HUES48 (cell line): ENCODE results near the gene MMP19.
"Not testable (repeated sequence)": the region's sequence is repeated elsewhere in the genome, so short reads cannot be mapped to it uniquely, and the experiment has no call there.

Experiments
- H3K27ac ChIP-seq: one replicate; pipeline ENCODE4 v1.7.0; 2013; ENCODE audit warnings: low read depth, low read length, inconsistent platforms
- H3K27me3 ChIP-seq: 2 replicates; pipeline ENCODE4 v1.6.1; 2013; ENCODE audit warnings: mild to moderate bottlenecking, low read length; ENCODE audit not compliant: control insufficient read depth, insufficient read depth
- H3K36me3 ChIP-seq: 2 replicates; pipeline ENCODE4 v1.6.1; 2013; ENCODE audit warnings: low read length; ENCODE audit not compliant: control insufficient read depth, insufficient read depth
- H3K4me1 ChIP-seq: 2 replicates; pipeline ENCODE4 v1.6.1; 2013; ENCODE audit warnings: mild to moderate bottlenecking, low read length; ENCODE audit not compliant: control insufficient read depth, insufficient read depth
- H3K4me3 ChIP-seq: 2 replicates; pipeline ENCODE4 v1.5.1; 2013; ENCODE audit warnings: mild to moderate bottlenecking, low read depth, low read length
- H3K9ac ChIP-seq: 2 replicates; pipeline ENCODE4 v1.6.1; 2013; ENCODE audit warnings: mild to moderate bottlenecking, low read depth, low read length, moderate library complexity
- H3K9me3 ChIP-seq: 2 replicates; pipeline ENCODE4 v1.6.1; 2013; ENCODE audit warnings: low read length; ENCODE audit not compliant: control insufficient read depth, insufficient read depth

The MMP19 gene

GRCh38 chr12:55840581-55841351 lies 2.0 kb downstream of the MMP19 start:
- H3K27me3 ChIP-seq = no peaks in the 10 kb centered on the region
- no peaks in the 10 kb centered on the region for H3K9me3 ChIP-seq
- H3K27ac ChIP-seq = no peak overlapping the region
- H3K4me1 ChIP-seq = peaks cover 9% of the 10 kb centered on the region
- no peak overlapping the region for H3K9ac ChIP-seq
- no peaks in the 10 kb centered on the region for H3K36me3 ChIP-seq
- no peak overlapping the region for H3K4me3 ChIP-seq

- H3K36me3 ChIP-seq = no peaks in the 10 kb centered on the region
Observed at GRCh38 chr12:55839345-55840140, 3.2 kb downstream of the MMP19 start.

GRCh38 chr12:55838361-55838760 lies 4.4 kb downstream of the MMP19 start:
- H3K27ac ChIP-seq = no peak overlapping the region
- H3K4me1 ChIP-seq = peaks cover 9% of the 10 kb centered on the region
- H3K4me3 ChIP-seq = no peak overlapping the region
- no peak overlapping the region for H3K9ac ChIP-seq
- H3K27me3 ChIP-seq = no peaks in the 10 kb centered on the region
- H3K36me3 ChIP-seq = no peaks in the 10 kb centered on the region
- H3K9me3 ChIP-seq = no peaks in the 10 kb centered on the region

More at GRCh38 chr12:55839345-55840140, 3.2 kb downstream of the MMP19 start:
- no peaks in the 10 kb centered on the region for H3K9me3 ChIP-seq
- peaks cover 9% of the 10 kb centered on the region for H3K4me1 ChIP-seq
- H3K27ac ChIP-seq = no peak overlapping the region
- no peaks in the 10 kb centered on the region for H3K27me3 ChIP-seq
- H3K4me3 ChIP-seq = no peak overlapping the region
- no peak overlapping the region for H3K9ac ChIP-seq

GRCh38 chr12:55834400-55834799 lies 8.3 kb downstream of the MMP19 start:
- not testable (repeated sequence) for H3K36me3 ChIP-seq, H3K4me3 ChIP-seq, H3K27me3 ChIP-seq, H3K9me3 ChIP-seq, H3K27ac ChIP-seq, H3K9ac ChIP-seq
- H3K4me1 ChIP-seq = peaks cover 11% of the 10 kb centered on the region; the same call in 1 of the 2 replicates

- H3K4me1 ChIP-seq = peaks cover 11% of the 10 kb centered on the region; the same call in 1 of the 2 replicates
- no peaks in the 10 kb centered on the region for H3K9me3 ChIP-seq
- H3K4me3 ChIP-seq = no peak overlapping the region
- no peaks in the 10 kb centered on the region; the same call in 1 of the 2 replicates for H3K36me3 ChIP-seq
- H3K9ac ChIP-seq = no peak overlapping the region
- no peaks in the 10 kb centered on the region for H3K27me3 ChIP-seq
- H3K27ac ChIP-seq = no peak overlapping the region
Observed at GRCh38 chr12:55833056-55833455, 9.7 kb downstream of the MMP19 start.

- Histone ChIP-seq H3K27me3 (no peaks in the 10 kb centered on the region), H3K27ac (peak overlapping the region; percentile 97), H3K9ac (peak overlapping the region; percentile 87; the same call in 1 of the 2 replicates), H3K4me3 (peak overlapping the region; percentile 83), H3K36me3 (no peaks in the 10 kb centered on the region; the same call in 1 of the 2 replicates), H3K4me1 (peaks cover 17% of the 10 kb centered on the region), H3K9me3 (no peaks in the 10 kb centered on the region)
Observed at GRCh38 chr12:55831447-55831815, 11.3 kb downstream of the MMP19 start.

GRCh38 chr12:55830601-55831446 lies 11.9 kb downstream of the MMP19 start:
- Histone ChIP-seq H3K9me3 (no peaks in the 10 kb centered on the region), H3K27me3 (no peaks in the 10 kb centered on the region), H3K4me3 (peak overlapping the region; percentile 83), H3K9ac (peak overlapping the region; percentile 87), H3K27ac (peak overlapping the region; percentile 97), H3K36me3 (no peaks in the 10 kb centered on the region; the same call in 1 of the 2 replicates), H3K4me1 (peaks cover 17% of the 10 kb centered on the region)

GRCh38 chr12:55829967-55830600 lies 12.7 kb downstream of the MMP19 start:
- Histone ChIP-seq H3K4me1 (peaks cover 17% of the 10 kb centered on the region), H3K9ac (peak overlapping the region; percentile 87), H3K9me3 (no peaks in the 10 kb centered on the region), H3K4me3 (peak overlapping the region; percentile 83), H3K27ac (peak overlapping the region; percentile 97), H3K27me3 (no peaks in the 10 kb centered on the region), H3K36me3 (no peaks in the 10 kb centered on the region; the same call in 1 of the 2 replicates)

- H3K9me3 ChIP-seq = no peaks in the 10 kb centered on the region
- H3K9ac ChIP-seq = no peak overlapping the region
- H3K27ac ChIP-seq = peak overlapping the region; percentile 97
- H3K27me3 ChIP-seq = no peaks in the 10 kb centered on the region
- peaks cover 17% of the 10 kb centered on the region for H3K4me1 ChIP-seq
- peaks cover 2% of the 10 kb centered on the region for H3K36me3 ChIP-seq
- peak overlapping the region; percentile 83 for H3K4me3 ChIP-seq
Observed at GRCh38 chr12:55828357-55828756, 14.4 kb downstream of the MMP19 start.

- H3K36me3 ChIP-seq = peaks cover 7% of the 10 kb centered on the region
- H3K27me3 ChIP-seq = no peaks in the 10 kb centered on the region
- H3K9me3 ChIP-seq = no peaks in the 10 kb centered on the region
- H3K4me3 ChIP-seq = no peak overlapping the region
- H3K9ac ChIP-seq = no peak overlapping the region
- H3K27ac ChIP-seq = no peak overlapping the region
- H3K4me1 ChIP-seq = peaks cover 17% of the 10 kb centered on the region
Observed at GRCh38 chr12:55827806-55828205, 14.9 kb downstream of the MMP19 start.
